Measurements from ENCODE around the gene CLPTM1L. TPM values are rescaled to one million over a fixed set of nuclear protein-coding genes. Genes with fewer than 3 reads are reported as not detected.
"Not testable (repeated sequence)": the region's sequence is repeated elsewhere in the genome, so short reads cannot be mapped to it uniquely, and the experiment has no call there.

Gene CLPTM1L
- total and polyA plus RNA-seq, 2 donors (not counting 1 experiment from before 2014, with no cell fraction given), result 78.4 to 99.9 TPM

GRCh38 chr5:1285141-1285540, 59.8 kb downstream of the CLPTM1L start:
- Histone ChIP-seq H4K20me1 (ENCODE audit: control insufficient read depth, insufficient read depth, low read length, poor library complexity, severe bottlenecking) (no peaks in the 10 kb centered on the region), H3K9ac (ENCODE audit: low read length) (no peak overlapping the region), H3K9me3 (ENCODE audit: control extremely low read depth in 1 of 3, control insufficient read depth in 2 of 3, insufficient read depth in 1 of 3, low read length in 2 of 3) (peaks cover 0 to 9% (median 1%) of the 10 kb centered on the region in 3 donors), H3K36me3 (replicated peaks in 1 of 2; ENCODE audit: control extremely low read depth in 1 of 2, control insufficient read depth in 1 of 2, extremely low read depth in 1 of 2, insufficient read depth in 2 of 2, low read length in 1 of 2) (no peaks in the 10 kb centered on the region), H3K4me1 (ENCODE audit: control insufficient read depth in 2 of 2, insufficient read depth in 2 of 2, low read length in 2 of 2) (no peaks in the 10 kb centered on the region), H3K27ac (ENCODE audit: low read length in 2 of 2) (no peak overlapping the region), H3K4me3 (ENCODE audit: control extremely low read depth in 1 of 5, extremely low read depth in 1 of 5, insufficient read depth in 1 of 5, low read depth in 2 of 5, low read length in 4 of 5) (no peak overlapping the region), H2AFZ (ENCODE audit: insufficient read depth, low read depth, low read length, poor library complexity, severe bottlenecking) (no peak overlapping the region), H3K27me3 (replicated peaks in 1 of 4; ENCODE audit: control extremely low read depth in 1 of 4, control insufficient read depth in 3 of 4, insufficient read depth in 4 of 4, low read length in 3 of 4) (no peaks in the 10 kb centered on the region), H3K79me2 (ENCODE audit: control insufficient read depth, insufficient read depth, low read length) (no peaks in the 10 kb centered on the region), H3K4me2 (replicated peaks; ENCODE audit: low read depth, low read length, poor library complexity, severe bottlenecking) (no peak overlapping the region)
- intact Hi-C loops (cut with micrococcal nuclease), result no loop called here
- no peak overlapping the region for H3K27ac Mint-ChIP-seq
- no peak overlapping the region for H3K4me3 Mint-ChIP-seq
- H3K4me1 Mint-ChIP-seq, result no peaks in the 10 kb centered on the region
- ATAC-seq (ENCODE audit: low read depth) (no peak), DNase-seq (no peak)
- 100% methylated on average over 5 of the region's 12 CpGs for WGBS (ENCODE audit: insufficient coverage)
- CTCF ChIA-PET, result no interaction called here
- TF ChIP-seq, protein P1, sequence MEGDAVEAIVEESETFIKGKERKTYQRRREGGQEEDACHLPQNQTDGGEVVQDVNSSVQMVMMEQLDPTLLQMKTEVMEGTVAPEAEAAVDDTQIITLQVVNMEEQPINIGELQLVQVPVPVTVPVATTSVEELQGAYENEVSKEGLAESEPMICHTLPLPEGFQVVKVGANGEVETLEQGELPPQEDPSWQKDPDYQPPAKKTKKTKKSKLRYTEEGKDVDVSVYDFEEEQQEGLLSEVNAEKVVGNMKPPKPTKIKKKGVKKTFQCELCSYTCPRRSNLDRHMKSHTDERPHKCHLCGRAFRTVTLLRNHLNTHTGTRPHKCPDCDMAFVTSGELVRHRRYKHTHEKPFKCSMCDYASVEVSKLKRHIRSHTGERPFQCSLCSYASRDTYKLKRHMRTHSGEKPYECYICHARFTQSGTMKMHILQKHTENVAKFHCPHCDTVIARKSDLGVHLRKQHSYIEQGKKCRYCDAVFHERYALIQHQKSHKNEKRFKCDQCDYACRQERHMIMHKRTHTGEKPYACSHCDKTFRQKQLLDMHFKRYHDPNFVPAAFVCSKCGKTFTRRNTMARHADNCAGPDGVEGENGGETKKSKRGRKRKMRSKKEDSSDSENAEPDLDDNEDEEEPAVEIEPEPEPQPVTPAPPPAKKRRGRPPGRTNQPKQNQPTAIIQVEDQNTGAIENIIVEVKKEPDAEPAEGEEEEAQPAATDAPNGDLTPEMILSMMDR (IDR thresholded peaks at IDR 0.05), result no peak
- no peak for TF ChIP-seq EZH2 (IDR thresholded peaks at IDR 0.05; ENCODE audit: borderline replicate concordance, insufficient read depth, low read depth, low read length, poor library complexity, severe bottlenecking)
- POLR2A ChIA-PET, result no interaction called here
- peaks cover 8% of the 10 kb centered on the region for H3K27me3 Mint-ChIP-seq
- H3K9me3 Mint-ChIP-seq (ENCODE audit: insufficient read depth), result peaks cover 2% of the 10 kb centered on the region

- H3K36me3 ChIP-seq (replicated peaks in 1 of 2; ENCODE audit: control extremely low read depth in 1 of 2, control insufficient read depth in 1 of 2, extremely low read depth in 1 of 2, insufficient read depth in 2 of 2, low read length in 1 of 2); H2AFZ ChIP-seq (ENCODE audit: insufficient read depth, low read depth, low read length, poor library complexity, severe bottlenecking); H3K27ac ChIP-seq (ENCODE audit: low read length in 2 of 2); H3K79me2 ChIP-seq (ENCODE audit: control insufficient read depth, insufficient read depth, low read length); H3K4me1 ChIP-seq (ENCODE audit: control insufficient read depth in 2 of 2, insufficient read depth in 2 of 2, low read length in 2 of 2); H3K4me3 Mint-ChIP-seq; POLR2A ChIA-PET; H3K27ac Mint-ChIP-seq; H4K20me1 ChIP-seq (ENCODE audit: control insufficient read depth, insufficient read depth, low read length, poor library complexity, severe bottlenecking); H3K4me2 ChIP-seq (replicated peaks; ENCODE audit: low read depth, low read length, poor library complexity, severe bottlenecking); DNase-seq; H3K4me1 Mint-ChIP-seq; H3K27me3 ChIP-seq (replicated peaks in 1 of 4; ENCODE audit: control extremely low read depth in 1 of 4, control insufficient read depth in 3 of 4, insufficient read depth in 4 of 4, low read length in 3 of 4); H3K27me3 Mint-ChIP-seq; H3K9me3 ChIP-seq (ENCODE audit: control extremely low read depth in 1 of 3, control insufficient read depth in 2 of 3, insufficient read depth in 1 of 3, low read length in 2 of 3); intact Hi-C loops (cut with micrococcal nuclease); H3K9ac ChIP-seq (ENCODE audit: low read length); H3K9me3 Mint-ChIP-seq (ENCODE audit: insufficient read depth); H3K4me3 ChIP-seq (ENCODE audit: control extremely low read depth in 1 of 5, extremely low read depth in 1 of 5, insufficient read depth in 1 of 5, low read depth in 2 of 5, low read length in 4 of 5); ATAC-seq (ENCODE audit: low read depth): not testable (repeated sequence)
- CTCF ChIA-PET, result interaction anchor here (0.7 kb wide), 1 partner anchor 26 kb away, joined by 3 read pairs; no protein-coding TSS in a partner anchor
- 90% methylated on average over 25 of the region's 27 CpGs for WGBS (ENCODE audit: insufficient coverage)
Observed at GRCh38 chr5:1284336-1284970, 60.4 kb downstream of the CLPTM1L start.

GRCh38 chr5:1283729-1284041, 61.2 kb downstream of the CLPTM1L start:
- intact Hi-C loops (cut with micrococcal nuclease); H3K9me3 Mint-ChIP-seq (ENCODE audit: insufficient read depth); DNase-seq; H3K4me1 ChIP-seq (ENCODE audit: control insufficient read depth in 2 of 2, insufficient read depth in 2 of 2, low read length in 2 of 2); H3K4me2 ChIP-seq (replicated peaks; ENCODE audit: low read depth, low read length, poor library complexity, severe bottlenecking); H2AFZ ChIP-seq (ENCODE audit: insufficient read depth, low read depth, low read length, poor library complexity, severe bottlenecking); H3K27me3 Mint-ChIP-seq; H3K4me3 Mint-ChIP-seq; H3K36me3 ChIP-seq (replicated peaks in 1 of 2; ENCODE audit: control extremely low read depth in 1 of 2, control insufficient read depth in 1 of 2, extremely low read depth in 1 of 2, insufficient read depth in 2 of 2, low read length in 1 of 2); H3K4me1 Mint-ChIP-seq; H3K9ac ChIP-seq (ENCODE audit: low read length); H4K20me1 ChIP-seq (ENCODE audit: control insufficient read depth, insufficient read depth, low read length, poor library complexity, severe bottlenecking); H3K79me2 ChIP-seq (ENCODE audit: control insufficient read depth, insufficient read depth, low read length); H3K4me3 ChIP-seq (ENCODE audit: control extremely low read depth in 1 of 5, extremely low read depth in 1 of 5, insufficient read depth in 1 of 5, low read depth in 2 of 5, low read length in 4 of 5); H3K27ac Mint-ChIP-seq; H3K27ac ChIP-seq (ENCODE audit: low read length in 2 of 2); ATAC-seq (ENCODE audit: low read depth); POLR2A ChIA-PET; H3K27me3 ChIP-seq (replicated peaks in 1 of 4; ENCODE audit: control extremely low read depth in 1 of 4, control insufficient read depth in 3 of 4, insufficient read depth in 4 of 4, low read length in 3 of 4): not testable (repeated sequence)
- peaks cover 0 to 14% (median 1%) of the 10 kb centered on the region in 3 donors for H3K9me3 ChIP-seq (ENCODE audit: control extremely low read depth in 1 of 3, control insufficient read depth in 2 of 3, insufficient read depth in 1 of 3, low read length in 2 of 3)
- WGBS (ENCODE audit: insufficient coverage), result 97% methylated on average over 11 of the region's 16 CpGs
- CTCF ChIA-PET, result interaction anchor here (0.7 kb wide), 1 partner anchor 27 kb away, joined by 3 read pairs; no protein-coding TSS in a partner anchor
